Natural killer cell (primary cell): ENCODE data around the gene SLC43A3. TPM values are rescaled to one million over a fixed set of nuclear protein-coding genes. Genes with fewer than 3 reads are reported as not detected.
"Not testable (repeated sequence)": the region's sequence is repeated elsewhere in the genome, so short reads cannot be mapped to it uniquely, and the experiment has no call there.

ENCODE experiments used
- ATAC-seq, 3 donors: fragments of 150-1000 bp in 2 of 3; fragments of 200-7000 bp in 1 of 3; cut with Tn5 transposase; 1 replicate in 1 of 3; 2 replicates in 2 of 3; pipeline ENCODE4 v1.10.0; 2021; ENCODE audit warnings: mild to moderate bottlenecking in 2 of 3, moderate library complexity in 2 of 3
- DNase-seq, 2 donors: peaks; one replicate each; pipeline versions ENCODE4 v3.0.0 to v3.0.0-alpha.2; 2013 to 2021; ENCODE audit warnings: mixed read lengths in 1 of 2
- H3K27ac ChIP-seq: one replicate; pipeline ENCODE4 v1.5.1; 2013; ENCODE audit warnings: mild to moderate bottlenecking, low read length
- H3K27me3 ChIP-seq: one replicate; pipeline ENCODE4 v1.6.1; 2013; ENCODE audit warnings: low read length; ENCODE audit not compliant: control insufficient read depth, insufficient read depth
- H3K36me3 ChIP-seq: one replicate; pipeline ENCODE4 v1.6.1; 2013; ENCODE audit warnings: low read length; ENCODE audit not compliant: control insufficient read depth, insufficient read depth
- H3K4me1 ChIP-seq: one replicate; pipeline ENCODE4 v1.6.1; 2013; ENCODE audit warnings: low read length; ENCODE audit not compliant: control insufficient read depth, insufficient read depth
- H3K4me3 ChIP-seq: one replicate; pipeline ENCODE4 v1.5.1; 2013; ENCODE audit warnings: low read length
- H3K9me3 ChIP-seq: one replicate; pipeline ENCODE4 v1.6.1; 2013; ENCODE audit warnings: low read length; ENCODE audit not compliant: control insufficient read depth, insufficient read depth
- H3K27ac Mint-ChIP-seq, 2 donors: one replicate each; pipeline ENCODE4 v1.8.0; 2022; ENCODE audit warnings: mild to moderate bottlenecking in 2 of 2, mixed read lengths in 2 of 2, moderate library complexity in 1 of 2
- H3K27me3 Mint-ChIP-seq, 2 donors: one replicate each; pipeline ENCODE4 v1.8.0; 2022; ENCODE audit warnings: low read depth in 2 of 2, mixed read lengths in 2 of 2
- H3K36me3 Mint-ChIP-seq: one replicate; pipeline ENCODE4 v1.8.0; 2022; ENCODE audit warnings: mixed read lengths
- H3K4me1 Mint-ChIP-seq, 2 donors: one replicate each; pipeline ENCODE4 v1.8.0; 2022; ENCODE audit warnings: mixed read lengths in 2 of 2
- H3K4me3 Mint-ChIP-seq: one replicate; pipeline ENCODE4 v1.8.0; 2022; ENCODE audit warnings: mild to moderate bottlenecking, moderate library complexity, mixed read lengths
- H3K9me3 Mint-ChIP-seq, 2 donors: one replicate each; pipeline ENCODE4 v1.8.0; 2022; ENCODE audit warnings: mixed read lengths in 2 of 2
- CTCF ChIP-seq: fragments of 200-600 bp; IDR thresholded peaks from one replicate; pipeline ENCODE4 v1.8.0; 2022; ENCODE audit warnings: antibody characterized with exemption
- WGBS: methylation state at CpG from one replicate; pipeline ENCODE4 v1.1.7; 2013; ENCODE audit warnings: missing lambda C conversion rate; ENCODE audit not compliant: insufficient coverage; 5-methylcytosine and 5-hydroxymethylcytosine counted together
- intact Hi-C: fragments of 100-400 bp; cut with micrococcal nuclease; formaldehyde crosslinking; loops from one replicate; pipeline ENCODE4 v1.14.2; 2022
- total RNA-seq, 4 donors: library from RNA; stranded (reverse); fragments of 120-200 nt in 1 of 4; gene quantifications; one replicate each; pipeline versions ENCODE4 v1.2.3 to v1.2.4, GENCODE V29; 2013 to 2022

SLC43A3 gene
- total RNA-seq, 3 donors from 2014 or later (not counting 1 experiment from before 2014, with no cell fraction given), result 17.0 to 22.2 (median 20.7) TPM

GRCh38 chr11:57446055-57446454 is 19.1 kb upstream of the SLC43A3 start:
- Histone ChIP-seq H3K9me3 (no peaks in the 10 kb centered on the region), H3K27me3 (no peaks in the 10 kb centered on the region), H3K36me3 (no peaks in the 10 kb centered on the region), H3K4me3 (no peak overlapping the region), H3K27ac (no peak overlapping the region), H3K4me1 (no peaks in the 10 kb centered on the region)
- ATAC-seq (no peak), DNase-seq (no peak)
- WGBS, result 76% methylated on average over 1 of the region's 1 CpG
- no peak for TF ChIP-seq CTCF
- no peak overlapping the region for H3K27ac Mint-ChIP-seq
- no peaks in the 10 kb centered on the region for H3K4me1 Mint-ChIP-seq
- H3K9me3 Mint-ChIP-seq, result no peaks in the 10 kb centered on the region
- no peaks in the 10 kb centered on the region for H3K36me3 Mint-ChIP-seq
- intact Hi-C loops, result no loop called here
- H3K4me3 Mint-ChIP-seq, result no peak overlapping the region
- peaks cover 20 to 24% of the 10 kb centered on the region in 2 donors for H3K27me3 Mint-ChIP-seq

GRCh38 chr11:57445122-57445394 is 18.1 kb upstream of the SLC43A3 start:
- H3K4me1 Mint-ChIP-seq, H3K36me3 ChIP-seq, H3K27ac Mint-ChIP-seq, H3K9me3 ChIP-seq, H3K4me1 ChIP-seq, H3K36me3 Mint-ChIP-seq, H3K4me3 ChIP-seq, H3K27ac ChIP-seq, H3K4me3 Mint-ChIP-seq, DNase-seq, ATAC-seq, H3K27me3 ChIP-seq, intact Hi-C loops, H3K9me3 Mint-ChIP-seq: not testable (repeated sequence)
- 87% methylated on average over 8 of the region's 9 CpGs for WGBS
- peaks cover 20 to 24% of the 10 kb centered on the region in 2 donors for H3K27me3 Mint-ChIP-seq

GRCh38 chr11:57444362-57445121 is 17.6 kb upstream of the SLC43A3 start:
- WGBS, result 87% methylated on average over 8 of the region's 9 CpGs
- Mint-ChIP-seq H3K27me3 (peaks cover 20 to 24% of the 10 kb centered on the region in 2 donors), H3K9me3 (no peaks in the 10 kb centered on the region), H3K36me3 (no peaks in the 10 kb centered on the region), H3K27ac (no peak overlapping the region), H3K4me1 (no peaks in the 10 kb centered on the region), H3K4me3 (no peak overlapping the region)
- Histone ChIP-seq H3K27ac (no peak overlapping the region), H3K9me3 (no peaks in the 10 kb centered on the region), H3K27me3 (no peaks in the 10 kb centered on the region), H3K4me1 (no peaks in the 10 kb centered on the region), H3K4me3 (no peak overlapping the region), H3K36me3 (no peaks in the 10 kb centered on the region)
- DNase-seq (no peak), ATAC-seq (no peak)
- TF ChIP-seq CTCF, result no peak
- intact Hi-C loops, result no loop called here

GRCh38 chr11:57440744-57441414 is 14.0 kb upstream of the SLC43A3 start:
- no peak for ATAC-seq
- no peaks in the 10 kb centered on the region for H3K9me3 Mint-ChIP-seq
- Histone ChIP-seq H3K27ac (no peak overlapping the region), H3K4me1 (no peaks in the 10 kb centered on the region), H3K4me3 (no peak overlapping the region), H3K36me3 (no peaks in the 10 kb centered on the region), H3K9me3 (no peaks in the 10 kb centered on the region), H3K27me3 (no peaks in the 10 kb centered on the region)
- intact Hi-C loops, result no loop called here
- no peaks in the 10 kb centered on the region for H3K4me1 Mint-ChIP-seq
- peaks cover 10 to 14% of the 10 kb centered on the region in 2 donors for H3K27me3 Mint-ChIP-seq
- no peak overlapping the region for H3K27ac Mint-ChIP-seq
- H3K4me3 Mint-ChIP-seq, result no peak overlapping the region
- no peak for TF ChIP-seq CTCF
- DNase-seq, result no peak
- H3K36me3 Mint-ChIP-seq, result no peaks in the 10 kb centered on the region
- 92% methylated on average over 4 of the region's 4 CpGs for WGBS
